ENCODE results near the gene RER1. TPM values are rescaled to one million over a fixed set of nuclear protein-coding genes. Genes with fewer than 3 reads are reported as not detected.

RER1 gene
- total RNA-seq, 1 experiment from 2014 or later, result 155 TPM

- ChIA-PET CTCF (no interaction called here), RAD21 (ENCODE audit: low non-redundant PET in 1 of 2, low total read pairs in 2 of 2, uncharacterized antibody in 2 of 2, unreplicated experiment in 2 of 2) (no interaction called here), POLR2A (no interaction called here)
- Histone ChIP-seq H3K4me1 (ENCODE audit: control insufficient read depth in 1 of 2, insufficient read depth in 2 of 2, low read length in 2 of 2) (peaks cover 8 to 15% of the 10 kb centered on the region in 2 experiments; a peak in 3 of 4 replicates), H3K9ac (ENCODE audit: low read length) (no peak overlapping the region), H3K4me2 (ENCODE audit: low read length) (no peak overlapping the region), H3K79me2 (ENCODE audit: insufficient read depth, low read length) (peaks cover 79% of the 10 kb centered on the region), H3K36me3 (ENCODE audit: control insufficient read depth in 1 of 2, insufficient read depth in 2 of 2, low read length in 2 of 2) (peaks cover 36 to 54% of the 10 kb centered on the region in 2 experiments), H2AFZ (ENCODE audit: low read depth, low read length, poor library complexity, severe bottlenecking) (no peak overlapping the region), H3K27ac (ENCODE audit: low read depth, low read length) (no peak overlapping the region), H3K27me3 (ENCODE audit: insufficient read depth, low read length) (no peaks in the 10 kb centered on the region), H3K4me3 (replicated peaks in 1 of 2; ENCODE audit: low read depth in 1 of 2, low read length in 2 of 2) (no peak overlapping the region), H3K9me2 (ENCODE audit: insufficient read depth) (no peaks in the 10 kb centered on the region), H4K20me1 (ENCODE audit: insufficient read depth) (0 out of 2 replicates have a peak, but pooled peaks cover 7% of the 10 kb centered on the region), H3K9me3 (ENCODE audit: control insufficient read depth in 1 of 2, insufficient read depth in 1 of 2, low read depth in 1 of 2, low read length in 2 of 2) (no peaks in the 10 kb centered on the region)
- no TSS peak for BruUV-seq (replicated peaks)
- ATAC-seq, result no peak
- no peak for TF ChIP-seq EZH2 (IDR thresholded peaks at IDR 0.05)
- TF ChIP-seq EZH2phosphoT487 (IDR thresholded peaks at IDR 0.05; ENCODE audit: borderline replicate concordance), result no peak
- TF ChIP-seq TCF7L2 (IDR thresholded peaks at IDR 0.05; ENCODE audit: borderline replicate concordance, extremely low read depth, insufficient read depth, insufficient read length), result no peak
- no peak for TF ChIP-seq ZNF274 (IDR thresholded peaks at IDR 0.05; ENCODE audit: low read depth, low read length)
- TF ChIP-seq REST (IDR thresholded peaks at IDR 0.05; ENCODE audit: low read depth), result no peak
- TF ChIP-seq EGR1 (IDR thresholded peaks at IDR 0.05; ENCODE audit: low read depth), result no peak
- TF ChIP-seq ATF3 (IDR thresholded peaks at IDR 0.05), result no peak
- TF ChIP-seq SRF (IDR thresholded peaks at IDR 0.05; ENCODE audit: low read depth), result no peak
- TF ChIP-seq POLR2AphosphoS5 (IDR thresholded peaks at IDR 0.05; ENCODE audit: low read depth, low read length), result no peak
- no peak for TF ChIP-seq YY1 (IDR thresholded peaks at IDR 0.05; ENCODE audit: extremely low read depth, insufficient replicate concordance, low read depth, low read length)
- no peak for TF ChIP-seq RAD21 (IDR thresholded peaks at IDR 0.05; ENCODE audit: low read depth)
- no peak for TF ChIP-seq POLR2A (IDR thresholded peaks at IDR 0.05; ENCODE audit: borderline replicate concordance, extremely low read depth, insufficient read depth, insufficient read length)
- TF ChIP-seq SIN3A (IDR thresholded peaks at IDR 0.05; ENCODE audit: low read depth), result no peak
- no peak for TF ChIP-seq CEBPB (IDR thresholded peaks at IDR 0.05; ENCODE audit: low read depth)
- DNase-seq (ENCODE audit: low read depth, low spot score), result no peak
- intact Hi-C loops (cut with micrococcal nuclease), result no loop called here
Observed at GRCh38 chr1:2396476-2396875, 4.8 kb downstream of the RER1 start.
